Left lung (tissue), 10 donors: ENCODE results near the gene AUTS2. TPM values are rescaled to one million over a fixed set of nuclear protein-coding genes. Genes with fewer than 3 reads are reported as not detected.

Experiments used
- ATAC-seq: fragments of 200-7000 bp; cut with Tn5 transposase; one replicate; pipeline ENCODE4 v1.9.1; 2020; ENCODE audit warnings: moderate library complexity
- DNase-seq, 4 donors: peaks; one replicate each; pipeline ENCODE4 v3.0.0-alpha.2; 2013 to 2020
- H3K27ac ChIP-seq, 2 donors: fragments of 200-600 bp; sonication (generic) in 1 of 2; one replicate each; pipeline versions ENCODE4 v1.5.0 to v1.8.0; 2020 to 2021
- H3K27me3 ChIP-seq, 2 donors: fragments of 200-600 bp; sonication (generic) in 1 of 2; one replicate each; pipeline versions ENCODE4 v1.5.0 to v1.8.0; 2020 to 2021
- H3K36me3 ChIP-seq, 2 donors: fragments of 200-600 bp; sonication (generic) in 1 of 2; one replicate each; pipeline versions ENCODE4 v1.5.0 to v1.8.0; 2020 to 2021
- H3K4me1 ChIP-seq, 2 donors: fragments of 200-600 bp; one replicate each; pipeline ENCODE4 v1.8.0; 2021
- H3K4me3 ChIP-seq, 2 donors: fragments of 200-600 bp; sonication (generic) in 1 of 2; one replicate each; pipeline versions ENCODE4 v1.5.0 to v1.8.0; 2020 to 2021; ENCODE audit warnings: mild to moderate bottlenecking in 1 of 2
- H3K9me3 ChIP-seq, 2 donors: fragments of 200-600 bp; sonication (generic) in 1 of 2; one replicate each; pipeline versions ENCODE4 v1.5.0 to v1.8.0; 2020 to 2021
- intact Hi-C, 2 donors: fragments of 100-400 bp; cut with DNase I; formaldehyde crosslinking; loops; one replicate each; pipeline versions ENCODE4 v1.11.2 to v1.14.2; 2022
- polyA plus RNA-seq, 6 donors: library from polyadenylated mRNA; unstranded; fragments of 120-200 nt; gene quantifications; one replicate each; pipeline ENCODE4 v1.2.1, GENCODE V29; 2013; ENCODE audit not compliant: insufficient read length in 6 of 6
- total RNA-seq, 2 donors: library from RNA; stranded (reverse); fragmentation: NEBNext Ultra II Directional; extraction: Animal tissue kit (Norgen Biotek cat#: 25700); gene quantifications; one replicate each; pipeline ENCODE4 v1.2.1, GENCODE V29; 2021
- TF ChIP-seq, protein P1 (sequence below), 2 donors: fragments of 200-600 bp; sonication (generic) in 1 of 2; IDR thresholded peaks; one replicate each; pipeline versions ENCODE4 v1.5.0 to v1.8.0; 2021; ENCODE audit warnings: antibody characterized with exemption in 2 of 2
- donor health status: DM: no; HTN: yes; CAD: no.
- donor health status: DM: no; HTN: no; CAD: no.

Gene AUTS2
- total and polyA plus RNA-seq, 8 donors: 40.4 to 119 (median 103) TPM

DNA sequence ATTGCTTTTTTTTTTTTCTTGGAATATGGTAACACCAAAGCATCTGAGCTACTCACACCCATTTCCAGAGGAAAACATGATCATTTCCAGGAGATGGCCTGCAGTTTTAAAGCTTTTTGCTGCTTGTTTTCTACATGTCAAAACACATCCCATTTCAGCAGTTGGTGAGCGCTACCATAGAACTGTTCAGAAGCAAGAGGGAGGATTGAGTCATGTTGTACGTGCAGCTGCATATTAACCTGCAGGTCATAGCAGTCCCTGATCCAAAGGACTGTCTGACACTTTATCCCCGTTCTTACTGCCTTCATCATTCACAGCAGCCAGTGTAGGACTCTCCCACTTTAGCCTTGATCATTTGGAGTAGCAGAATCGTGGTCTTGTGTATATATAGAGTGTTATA, 124.6 kb downstream of the AUTS2 start:
- ATAC-seq: no peak
- Histone ChIP-seq H3K4me1 (no peaks in the 10 kb centered on the region), H3K4me3 (no peak overlapping the region), H3K27ac (no peak overlapping the region), H3K36me3 (no peaks in the 10 kb centered on the region), H3K9me3 (no peaks in the 10 kb centered on the region), H3K27me3 (no peaks in the 10 kb centered on the region)
- intact Hi-C loops: no loop called here
- peak in 1 of 4 donors; percentile 13 for DNase-seq
- TF ChIP-seq, protein P1, sequence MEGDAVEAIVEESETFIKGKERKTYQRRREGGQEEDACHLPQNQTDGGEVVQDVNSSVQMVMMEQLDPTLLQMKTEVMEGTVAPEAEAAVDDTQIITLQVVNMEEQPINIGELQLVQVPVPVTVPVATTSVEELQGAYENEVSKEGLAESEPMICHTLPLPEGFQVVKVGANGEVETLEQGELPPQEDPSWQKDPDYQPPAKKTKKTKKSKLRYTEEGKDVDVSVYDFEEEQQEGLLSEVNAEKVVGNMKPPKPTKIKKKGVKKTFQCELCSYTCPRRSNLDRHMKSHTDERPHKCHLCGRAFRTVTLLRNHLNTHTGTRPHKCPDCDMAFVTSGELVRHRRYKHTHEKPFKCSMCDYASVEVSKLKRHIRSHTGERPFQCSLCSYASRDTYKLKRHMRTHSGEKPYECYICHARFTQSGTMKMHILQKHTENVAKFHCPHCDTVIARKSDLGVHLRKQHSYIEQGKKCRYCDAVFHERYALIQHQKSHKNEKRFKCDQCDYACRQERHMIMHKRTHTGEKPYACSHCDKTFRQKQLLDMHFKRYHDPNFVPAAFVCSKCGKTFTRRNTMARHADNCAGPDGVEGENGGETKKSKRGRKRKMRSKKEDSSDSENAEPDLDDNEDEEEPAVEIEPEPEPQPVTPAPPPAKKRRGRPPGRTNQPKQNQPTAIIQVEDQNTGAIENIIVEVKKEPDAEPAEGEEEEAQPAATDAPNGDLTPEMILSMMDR (IDR thresholded peaks at IDR 0.05): no peak

DNA sequence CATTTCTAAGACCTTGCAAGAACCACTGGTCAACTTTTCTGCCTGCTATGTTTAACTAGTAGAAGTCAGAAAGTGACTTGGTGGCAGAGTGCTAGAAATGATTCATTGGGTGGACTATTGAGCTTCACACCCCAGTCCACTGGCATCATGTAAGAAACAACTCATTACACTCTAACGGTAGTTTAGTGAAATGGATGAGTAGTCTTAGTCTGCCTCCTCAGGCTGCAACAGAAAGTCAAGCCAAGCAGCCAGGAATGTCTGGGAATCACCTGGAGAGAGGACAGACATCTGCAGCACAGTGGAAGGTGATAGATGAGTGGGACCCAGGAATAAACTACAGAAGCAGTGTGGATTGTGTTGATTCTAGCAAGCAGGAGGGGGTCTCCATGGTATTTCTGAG, 125.4 kb downstream of the AUTS2 start:
- TF ChIP-seq, protein P1 (IDR thresholded peaks at IDR 0.05): no peak
- DNase-seq: no peak
- Histone ChIP-seq H3K9me3 (no peaks in the 10 kb centered on the region), H3K27me3 (no peaks in the 10 kb centered on the region), H3K27ac (no peak overlapping the region), H3K4me1 (no peaks in the 10 kb centered on the region), H3K4me3 (no peak overlapping the region), H3K36me3 (no peaks in the 10 kb centered on the region)
- intact Hi-C loops: no loop called here
- ATAC-seq: no peak

DNA sequence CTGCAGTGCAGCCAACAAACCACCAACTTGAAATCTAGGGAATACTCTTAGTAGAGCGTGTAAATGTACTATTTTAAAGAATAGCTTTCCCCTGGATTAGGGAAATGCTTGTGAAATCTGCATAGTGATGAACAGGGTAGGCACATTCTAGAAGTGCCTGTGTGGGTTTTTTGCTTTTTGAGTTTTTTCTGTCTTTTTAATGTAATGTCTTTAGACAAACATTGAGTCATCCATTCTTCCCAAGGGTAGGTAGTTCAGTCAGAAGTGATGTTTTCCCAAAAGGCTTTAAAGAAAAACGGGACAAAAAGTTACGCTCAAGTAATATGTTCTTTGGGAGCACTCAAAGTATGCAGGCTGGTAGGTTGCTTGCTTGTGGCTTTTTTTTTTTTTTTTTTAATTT, 130.0 kb downstream of the AUTS2 start:
- TF ChIP-seq, protein P1 (IDR thresholded peaks at IDR 0.05): no peak

DNA sequence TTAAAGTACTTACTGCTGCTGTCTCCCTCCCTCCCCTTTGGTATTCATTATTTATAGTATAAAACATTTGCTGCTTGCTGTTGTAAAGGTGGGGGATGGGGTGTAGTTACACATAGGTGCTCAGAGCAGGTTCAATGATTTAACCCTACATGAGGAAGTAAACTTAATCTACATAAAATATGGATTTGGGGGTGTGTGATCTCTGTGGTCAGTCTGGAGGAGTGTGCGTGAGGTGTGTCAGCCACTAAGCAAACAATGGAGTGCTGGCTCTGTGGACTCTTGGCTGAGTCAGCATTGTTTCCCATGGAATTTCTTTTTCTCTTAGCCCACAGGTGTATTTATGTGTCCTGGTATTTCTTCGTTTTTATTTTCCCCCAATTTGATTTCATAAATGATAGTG, 133.9 kb downstream of the AUTS2 start:
- intact Hi-C loops: no loop called here
- ATAC-seq: peak; percentile 93
- Histone ChIP-seq H3K4me1 (peaks cover 0 to 3% of the 10 kb centered on the region in 2 donors), H3K4me3 (no peak overlapping the region), H3K27ac (no peak overlapping the region), H3K36me3 (no peaks in the 10 kb centered on the region), H3K27me3 (no peaks in the 10 kb centered on the region), H3K9me3 (no peaks in the 10 kb centered on the region)
- DNase-seq: no peak
- TF ChIP-seq, protein P1 (IDR thresholded peaks at IDR 0.05): no peak

More for the DNA sequence above, 130.0 kb downstream of the AUTS2 start:
- no peak overlapping the region for H3K27ac ChIP-seq
- no peaks in the 10 kb centered on the region for H3K27me3 ChIP-seq
- peaks cover 0 to 3% of the 10 kb centered on the region in 2 donors for H3K4me1 ChIP-seq
- no peaks in the 10 kb centered on the region for H3K9me3 ChIP-seq
- no peaks in the 10 kb centered on the region for H3K36me3 ChIP-seq
- no peak overlapping the region for H3K4me3 ChIP-seq
- intact Hi-C loops: no loop called here
- no peak for DNase-seq
- ATAC-seq: no peak

DNA sequence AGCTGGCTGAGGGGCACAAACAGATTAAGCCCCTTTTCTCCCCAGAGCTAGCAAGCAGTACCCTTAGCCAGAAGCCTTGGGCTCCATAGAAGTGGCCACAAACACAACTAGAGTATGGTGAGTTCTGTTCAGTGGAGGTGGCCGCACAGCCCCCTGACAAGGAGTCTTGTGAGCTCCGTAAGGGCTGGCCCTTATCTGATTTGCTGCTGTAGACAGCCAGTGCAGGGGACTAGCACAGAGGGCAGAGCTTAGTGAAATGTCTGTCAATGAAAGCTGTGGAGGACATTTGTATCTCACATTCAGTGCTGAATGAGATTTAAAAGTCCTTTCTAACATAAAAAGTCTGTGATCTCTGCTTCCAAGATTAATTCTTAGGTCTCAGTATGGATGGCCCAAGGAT, 137.3 kb downstream of the AUTS2 start:
- Histone ChIP-seq H3K36me3 (no peaks in the 10 kb centered on the region), H3K4me3 (no peak overlapping the region), H3K9me3 (no peaks in the 10 kb centered on the region), H3K27ac (no peak overlapping the region), H3K27me3 (no peaks in the 10 kb centered on the region), H3K4me1 (peaks cover 3 to 4% of the 10 kb centered on the region in 2 donors)
- DNase-seq: no peak
- ATAC-seq: no peak
- TF ChIP-seq, protein P1 (IDR thresholded peaks at IDR 0.05): no peak
- intact Hi-C loops: no loop called here
